ENCODE data around the gene CHEK1. TPM values are rescaled to one million over a fixed set of nuclear protein-coding genes. Genes with fewer than 3 reads are reported as not detected.
"Not testable (repeated sequence)": the region's sequence is repeated elsewhere in the genome, so short reads cannot be mapped to it uniquely, and the experiment has no call there.

The CHEK1 gene
- total RNA-seq, 1 experiment from 2014 or later: 111 TPM

- H3K9me3 Mint-ChIP-seq; CTCF ChIA-PET; H3K27me3 Mint-ChIP-seq (ENCODE audit: low read depth); H3K27ac Mint-ChIP-seq; H3K4me3 Mint-ChIP-seq; ATAC-seq; DNase-seq (ENCODE audit: low spot score); H3K4me1 Mint-ChIP-seq; POLR2A ChIA-PET: not testable (repeated sequence)
- H3K36me3 Mint-ChIP-seq: peaks cover 56% of the 10 kb centered on the region
Observed at GRCh38 chr11:125577181-125577580, 47.8 kb upstream of the CHEK1 start.

- Mint-ChIP-seq H3K9me3 (no peaks in the 10 kb centered on the region), H3K27ac (no peak overlapping the region), H3K4me3 (no peak overlapping the region), H3K4me1 (no peaks in the 10 kb centered on the region), H3K36me3 (peaks cover 63% of the 10 kb centered on the region), H3K27me3 (ENCODE audit: low read depth) (no peaks in the 10 kb centered on the region)
- no peak for DNase-seq (ENCODE audit: low spot score)
- TF ChIP-seq OVOL2 (CRISPR knock-in tag; IDR thresholded peaks at IDR 0.05; ENCODE audit: borderline replicate concordance) (no peak), PRDM15 (CRISPR knock-in tag; IDR thresholded peaks at IDR 0.05) (no peak), SP1 (CRISPR knock-in tag; conservative IDR thresholded peaks at IDR 0.05) (no peak), MAX (CRISPR knock-in tag; IDR thresholded peaks at IDR 0.05) (no peak), MLX (CRISPR knock-in tag; IDR thresholded peaks at IDR 0.05) (no peak), ELF4 (CRISPR knock-in tag; IDR thresholded peaks at IDR 0.05; ENCODE audit: low read depth) (no peak), ZSCAN18 (CRISPR knock-in tag; IDR thresholded peaks at IDR 0.05) (no peak), ZNF219 (CRISPR knock-in tag; IDR thresholded peaks at IDR 0.05; ENCODE audit: borderline replicate concordance) (no peak), ZNF532 (CRISPR knock-in tag; IDR thresholded peaks at IDR 0.05; ENCODE audit: borderline replicate concordance) (no peak), ZNF138 (CRISPR knock-in tag; conservative IDR thresholded peaks at IDR 0.05) (no peak), ZBTB43 (CRISPR knock-in tag; IDR thresholded peaks at IDR 0.05) (no peak), FOXP4 (CRISPR knock-in tag; IDR thresholded peaks at IDR 0.05) (no peak), RORB (CRISPR knock-in tag; IDR thresholded peaks at IDR 0.05) (no peak), GABPB1 (CRISPR knock-in tag; IDR thresholded peaks at IDR 0.05) (no peak)
- ChIA-PET POLR2A (no interaction called here), CTCF (interaction anchor here (0.7 kb wide), 1 partner anchor 43 kb away, joined by 3 read pairs; no protein-coding TSS in a partner anchor)
- ATAC-seq: no peak
Observed at GRCh38 chr11:125578783-125579182, 46.2 kb upstream of the CHEK1 start.

All from WTC11 (cell line).